Thyroid gland (tissue), 4 donors: Measurements from ENCODE around the gene ANK3. TPM values are rescaled to one million over a fixed set of nuclear protein-coding genes. Genes with fewer than 3 reads are reported as not detected.
A peak's percentile ranks its signal among the peaks of the same experiment; 100 is the strongest.
"Not testable (repeated sequence)": the region's sequence is repeated elsewhere in the genome, so short reads cannot be mapped to it uniquely, and the experiment has no call there.

Experiments used
- DNase-seq, 2 donors: peaks; one replicate each; pipeline ENCODE4 v3.0.0-alpha.2; 2019
- H3K27ac ChIP-seq, 3 donors: fragments of 200-600 bp; sonication (generic); 1 replicate in 2 of 3; 2 replicates in 1 of 3; pipeline ENCODE4 v1.5.1; 2016 to 2019; ENCODE audit warnings: mild to moderate bottlenecking in 1 of 3, moderate library complexity in 1 of 3
- H3K27me3 ChIP-seq: fragments of 200-600 bp; sonication (generic); one replicate; pipeline ENCODE4 v1.5.1; 2019
- H3K36me3 ChIP-seq, 2 donors: fragments of 200-600 bp; sonication (generic); one replicate each; pipeline ENCODE4 v1.5.1; 2016 to 2019
- H3K4me1 ChIP-seq, 2 donors: fragments of 200-600 bp; sonication (generic); one replicate each; pipeline ENCODE4 v1.5.1; 2017 to 2019
- H3K4me3 ChIP-seq, 3 donors: fragments of 200-600 bp; sonication (generic); replicated peaks in 1 of 3; 1 replicate in 2 of 3; 2 replicates in 1 of 3; pipeline ENCODE4 v1.5.1; 2016; ENCODE audit warnings: mild to moderate bottlenecking in 1 of 3
- H3K9me3 ChIP-seq: fragments of 200-600 bp; sonication (generic); one replicate; pipeline ENCODE4 v1.5.1; 2017
- CTCF ChIP-seq, 6 experiments: fragments of 200-600 bp in 3 of 6; fragments of 450-650 bp in 3 of 6; sonication (generic) in 3 of 6; IDR thresholded peaks; one replicate each; pipeline ENCODE4 v1.5.1; 2016 to 2019; ENCODE audit warnings: antibody characterized with exemption in 6 of 6, mild to moderate bottlenecking in 2 of 6, inconsistent platforms in 1 of 6, moderate library complexity in 1 of 6
- POLR2A ChIP-seq, 2 donors: fragments of 450-650 bp; IDR thresholded peaks; one replicate each; pipeline ENCODE4 v1.6.1; 2017; ENCODE audit warnings: antibody characterized with exemption in 2 of 2, mild to moderate bottlenecking in 2 of 2, moderate library complexity in 1 of 2
- WGBS, 2 donors: methylation state at CpG; one replicate each; pipeline ENCODE4 v1.1.5; 2017; 5-methylcytosine and 5-hydroxymethylcytosine counted together
- intact Hi-C: fragments of 100-400 bp; cut with DNase I; formaldehyde crosslinking; loops from one replicate; pipeline ENCODE4 v1.15.1; 2023
- total RNA-seq, 4 donors: library from RNA; depleted of rRNA; stranded (reverse); fragments of >200 nt; gene quantifications; one replicate each; pipeline ENCODE4 v1.2.3, GENCODE V29; 2016

The ANK3 gene
- total RNA-seq, 4 donors from 2014 or later: 56.6 to 118 (median 115) TPM

- Histone ChIP-seq H3K4me3 (no peak overlapping the region), H3K36me3 (no peaks in the 10 kb centered on the region), H3K4me1 (peaks cover 0 to 17% of the 10 kb centered on the region in 2 donors), H3K27me3 (no peaks in the 10 kb centered on the region), H3K27ac (no peak overlapping the region), H3K9me3 (no peaks in the 10 kb centered on the region)
- intact Hi-C loops: no loop called here
- no peak for DNase-seq
- WGBS, 2 donors: 87 to 89% methylated on average over 9 of the region's 9 CpGs
- TF ChIP-seq CTCF (IDR thresholded peaks at IDR 0.05) (no peak), POLR2A (IDR thresholded peaks at IDR 0.05) (no peak)
Measured at GRCh38 chr10:60295028-60295937, 94.4 kb downstream of the ANK3 start.

GRCh38 chr10:60293581-60294175, 96.0 kb downstream of the ANK3 start:
- Histone ChIP-seq H3K4me3 (no peak overlapping the region), H3K4me1 (peaks cover 0 to 13% of the 10 kb centered on the region in 2 donors), H3K27me3 (no peaks in the 10 kb centered on the region), H3K9me3 (no peaks in the 10 kb centered on the region), H3K36me3 (no peaks in the 10 kb centered on the region), H3K27ac (no peak overlapping the region)
- WGBS, 2 donors: 79 to 83% methylated on average over 6 of the region's 6 CpGs
- DNase-seq: no peak
- intact Hi-C loops: no loop called here
- no peak for TF ChIP-seq POLR2A (IDR thresholded peaks at IDR 0.05)
- no peak for TF ChIP-seq CTCF (IDR thresholded peaks at IDR 0.05)

- H3K27ac ChIP-seq: no peak overlapping the region
- no peak overlapping the region for H3K4me3 ChIP-seq
- no peaks in the 10 kb centered on the region for H3K9me3 ChIP-seq
- H3K4me1 ChIP-seq: peaks cover 0 to 13% of the 10 kb centered on the region in 2 donors
- TF ChIP-seq POLR2A (IDR thresholded peaks at IDR 0.05) (no peak), CTCF (IDR thresholded peaks at IDR 0.05) (no peak)
- intact Hi-C loops: no loop called here
- no peaks in the 10 kb centered on the region for H3K27me3 ChIP-seq
- WGBS, 2 donors: 87% methylated on average over 8 of the region's 8 CpGs
- no peak for DNase-seq
- no peaks in the 10 kb centered on the region for H3K36me3 ChIP-seq
Measured at GRCh38 chr10:60292998-60293397, 96.7 kb downstream of the ANK3 start.

GRCh38 chr10:60292536-60292935, 97.1 kb downstream of the ANK3 start:
- intact Hi-C loops, H3K27ac ChIP-seq, H3K27me3 ChIP-seq, H3K4me3 ChIP-seq, H3K36me3 ChIP-seq, H3K9me3 ChIP-seq: not testable (repeated sequence)
- peak in 1 of 2 donors; percentile 4 for DNase-seq
- 47 to 57% methylated on average over 6 of the region's 6 CpGs for WGBS, 2 donors
- H3K4me1 ChIP-seq: peaks cover 0 to 13% of the 10 kb centered on the region in 2 donors

GRCh38 chr10:60291344-60291930, 98.2 kb downstream of the ANK3 start:
- Histone ChIP-seq H3K9me3 (no peaks in the 10 kb centered on the region), H3K27me3 (no peaks in the 10 kb centered on the region), H3K4me3 (no peak overlapping the region), H3K27ac (no peak overlapping the region), H3K4me1 (peaks cover 0 to 16% of the 10 kb centered on the region in 2 donors), H3K36me3 (no peaks in the 10 kb centered on the region)
- 84 to 89% methylated on average over 5 of the region's 5 CpGs for WGBS, 2 donors
- DNase-seq: no peak
- TF ChIP-seq POLR2A (IDR thresholded peaks at IDR 0.05) (no peak), CTCF (IDR thresholded peaks at IDR 0.05) (no peak)
- intact Hi-C loops: no loop called here
